Breast epithelium (tissue), 4 donors: ENCODE data around the gene PUS3. TPM values are rescaled to one million over a fixed set of nuclear protein-coding genes. Genes with fewer than 3 reads are reported as not detected.

Experiments
- DNase-seq, 2 donors: peaks; one replicate each; pipeline ENCODE4 v3.0.0-alpha.2; 2019; ENCODE audit warnings: low spot score in 2 of 2
- H3K27ac ChIP-seq, 2 donors: fragments of 200-600 bp; sonication (generic) in 1 of 2; one replicate each; pipeline ENCODE4 v1.5.1; 2016 to 2019; ENCODE audit warnings: mild to moderate bottlenecking in 1 of 2
- H3K27me3 ChIP-seq, 2 donors: fragments of 200-600 bp; sonication (generic) in 1 of 2; one replicate each; pipeline versions ENCODE4 v1.5.1 to v1.6.0; 2017 to 2019; ENCODE audit warnings: control low read depth in 1 of 2, mild to moderate bottlenecking in 1 of 2
- H3K36me3 ChIP-seq: fragments of 200-600 bp; one replicate; pipeline ENCODE4 v1.5.1; 2019
- H3K4me1 ChIP-seq, 2 donors: fragments of 200-600 bp; sonication (generic); one replicate each; pipeline ENCODE4 v1.5.1; 2016 to 2019; ENCODE audit warnings: control low read depth in 1 of 2
- H3K4me3 ChIP-seq, 3 donors: fragments of 200-600 bp; sonication (generic); 1 replicate in 2 of 3; 2 replicates in 1 of 3; pipeline ENCODE4 v1.5.1; 2016 to 2019; ENCODE audit warnings: mild to moderate bottlenecking in 3 of 3, moderate library complexity in 2 of 3
- H3K9me3 ChIP-seq, 2 donors: fragments of 200-600 bp; sonication (generic) in 1 of 2; one replicate each; pipeline ENCODE4 v1.5.1; 2016 to 2019; ENCODE audit warnings: control low read depth in 1 of 2
- POLR2A ChIP-seq: fragments of 450-650 bp; IDR thresholded peaks from one replicate; pipeline ENCODE4 v1.6.1; 2016; ENCODE audit warnings: antibody characterized with exemption, mild to moderate bottlenecking, moderate library complexity
- POLR2AphosphoS5 ChIP-seq, 3 donors: sonication (generic); formaldehyde crosslinking; IDR thresholded peaks; one replicate each; pipeline ENCODE4 v1.6.1; 2017; ENCODE audit warnings: antibody characterized with exemption in 3 of 3
- intact Hi-C: fragments of 100-400 bp; cut with DNase I; formaldehyde crosslinking; loops from one replicate; pipeline ENCODE4 v1.15.1; 2023; ENCODE audit warnings: low total_unique reads
- total RNA-seq, 3 donors: library from RNA; depleted of rRNA; stranded (reverse); fragments of >200 nt; gene quantifications; one replicate each; pipeline ENCODE4 v1.1.0, GENCODE V29; 2016
- TF ChIP-seq, protein P1 (sequence below), 3 donors: fragments of 450-650 bp; IDR thresholded peaks; one replicate each; pipeline ENCODE4 v1.5.1; 2016 to 2017; ENCODE audit warnings: antibody characterized with exemption in 3 of 3, mild to moderate bottlenecking in 3 of 3, moderate library complexity in 3 of 3

PUS3 gene
- total RNA-seq, 3 donors from 2014 or later: 5.6 to 10.2 (median 8.6) TPM

DNA sequence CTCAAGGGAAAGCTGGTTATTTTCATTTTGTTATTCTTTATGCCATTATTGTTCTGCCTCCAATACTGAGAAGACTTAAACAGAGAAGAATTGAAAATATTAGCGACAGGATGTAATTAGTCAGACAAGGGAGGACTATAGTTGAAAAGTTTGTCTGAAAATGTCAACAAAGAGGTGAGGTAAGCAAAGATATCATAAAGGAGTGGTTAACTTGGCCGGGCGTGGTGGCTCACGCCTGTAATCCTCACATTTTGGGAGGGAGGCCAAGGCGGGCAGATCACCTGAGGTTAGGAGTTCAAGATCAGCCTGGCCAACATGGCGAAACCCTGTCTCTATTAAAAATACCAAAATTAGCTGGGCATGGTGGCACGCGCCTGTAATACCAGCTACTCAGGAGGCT is 19.6 kb downstream of the PUS3 start:
- intact Hi-C loops: no loop called here
- Histone ChIP-seq H3K27ac (no peak overlapping the region), H3K4me3 (no peak overlapping the region), H3K36me3 (no peaks in the 10 kb centered on the region), H3K27me3 (no peaks in the 10 kb centered on the region), H3K9me3 (no peaks in the 10 kb centered on the region), H3K4me1 (no peaks in the 10 kb centered on the region)
- DNase-seq: no peak
- TF ChIP-seq, protein P1, sequence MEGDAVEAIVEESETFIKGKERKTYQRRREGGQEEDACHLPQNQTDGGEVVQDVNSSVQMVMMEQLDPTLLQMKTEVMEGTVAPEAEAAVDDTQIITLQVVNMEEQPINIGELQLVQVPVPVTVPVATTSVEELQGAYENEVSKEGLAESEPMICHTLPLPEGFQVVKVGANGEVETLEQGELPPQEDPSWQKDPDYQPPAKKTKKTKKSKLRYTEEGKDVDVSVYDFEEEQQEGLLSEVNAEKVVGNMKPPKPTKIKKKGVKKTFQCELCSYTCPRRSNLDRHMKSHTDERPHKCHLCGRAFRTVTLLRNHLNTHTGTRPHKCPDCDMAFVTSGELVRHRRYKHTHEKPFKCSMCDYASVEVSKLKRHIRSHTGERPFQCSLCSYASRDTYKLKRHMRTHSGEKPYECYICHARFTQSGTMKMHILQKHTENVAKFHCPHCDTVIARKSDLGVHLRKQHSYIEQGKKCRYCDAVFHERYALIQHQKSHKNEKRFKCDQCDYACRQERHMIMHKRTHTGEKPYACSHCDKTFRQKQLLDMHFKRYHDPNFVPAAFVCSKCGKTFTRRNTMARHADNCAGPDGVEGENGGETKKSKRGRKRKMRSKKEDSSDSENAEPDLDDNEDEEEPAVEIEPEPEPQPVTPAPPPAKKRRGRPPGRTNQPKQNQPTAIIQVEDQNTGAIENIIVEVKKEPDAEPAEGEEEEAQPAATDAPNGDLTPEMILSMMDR (IDR thresholded peaks at IDR 0.05): no peak
- no peak for TF ChIP-seq POLR2A
- TF ChIP-seq POLR2AphosphoS5 (IDR thresholded peaks at IDR 0.05): no peak

DNA sequence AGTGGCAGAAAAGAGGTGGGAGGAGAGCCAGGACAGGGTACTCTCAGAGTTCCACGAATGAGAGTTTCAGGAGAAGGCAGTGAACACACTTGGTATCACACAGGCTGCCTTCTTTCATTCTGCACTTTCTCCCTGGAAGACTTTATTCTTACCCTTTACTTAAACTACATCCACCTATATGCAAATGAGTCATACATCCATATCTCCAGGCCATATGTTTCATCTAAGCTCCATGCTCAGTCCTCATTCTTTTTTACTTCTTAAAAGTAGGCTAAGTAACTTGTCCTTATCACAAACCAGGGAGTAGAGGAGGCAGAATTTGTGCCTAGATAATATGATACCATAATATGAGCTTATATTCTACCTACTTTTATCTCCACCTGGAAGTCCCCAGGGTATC is 21.7 kb downstream of the PUS3 start:
- Histone ChIP-seq H3K36me3 (no peaks in the 10 kb centered on the region), H3K4me1 (no peaks in the 10 kb centered on the region), H3K4me3 (no peak overlapping the region), H3K9me3 (no peaks in the 10 kb centered on the region), H3K27ac (no peak overlapping the region), H3K27me3 (no peaks in the 10 kb centered on the region)
- DNase-seq: no peak
- intact Hi-C loops: no loop called here
- TF ChIP-seq POLR2AphosphoS5 (IDR thresholded peaks at IDR 0.05): no peak
- no peak for TF ChIP-seq POLR2A
- TF ChIP-seq, protein P1 (IDR thresholded peaks at IDR 0.05): no peak

DNA sequence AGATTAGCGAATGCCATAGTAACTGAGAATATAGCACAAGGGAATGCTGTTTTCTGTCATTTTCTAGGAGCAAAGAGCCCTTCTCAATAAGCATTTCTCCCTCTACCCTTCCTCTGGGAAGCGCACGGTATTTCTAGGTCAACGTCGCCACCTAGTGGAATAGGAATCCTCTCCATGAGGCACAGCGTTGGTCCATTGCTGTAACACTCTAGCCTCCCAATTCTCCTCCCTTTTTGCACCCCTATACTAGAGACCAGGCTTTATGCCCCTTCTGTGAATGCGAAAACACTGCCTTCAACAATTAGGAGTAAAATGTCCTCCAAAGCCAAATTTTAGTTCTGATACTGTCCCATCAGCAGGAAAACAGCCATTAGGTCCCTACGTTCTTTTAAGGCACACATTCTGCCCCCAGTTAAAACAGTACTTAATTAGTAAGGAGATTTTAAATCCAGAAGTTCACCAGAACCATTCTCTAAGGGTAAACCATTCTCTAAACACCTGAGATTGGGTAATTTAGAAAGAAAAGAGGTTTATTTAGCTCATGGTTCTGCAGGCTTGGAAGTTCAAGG is 28.4 kb downstream of the PUS3 start:
- H3K36me3 ChIP-seq: no peaks in the 10 kb centered on the region
- no peak for DNase-seq
- no peaks in the 10 kb centered on the region for H3K27me3 ChIP-seq
- H3K9me3 ChIP-seq: no peaks in the 10 kb centered on the region
- intact Hi-C loops: no loop called here
- no peaks in the 10 kb centered on the region for H3K4me1 ChIP-seq
- no peak for TF ChIP-seq POLR2AphosphoS5 (IDR thresholded peaks at IDR 0.05)
- TF ChIP-seq POLR2A: no peak
- TF ChIP-seq, protein P1 (IDR thresholded peaks at IDR 0.05): peak; percentile 19 to 69 (median 62)
- H3K4me3 ChIP-seq: peak overlapping the region in 1 of 3 donors; percentile 14
- H3K27ac ChIP-seq: no peak overlapping the region

DNA sequence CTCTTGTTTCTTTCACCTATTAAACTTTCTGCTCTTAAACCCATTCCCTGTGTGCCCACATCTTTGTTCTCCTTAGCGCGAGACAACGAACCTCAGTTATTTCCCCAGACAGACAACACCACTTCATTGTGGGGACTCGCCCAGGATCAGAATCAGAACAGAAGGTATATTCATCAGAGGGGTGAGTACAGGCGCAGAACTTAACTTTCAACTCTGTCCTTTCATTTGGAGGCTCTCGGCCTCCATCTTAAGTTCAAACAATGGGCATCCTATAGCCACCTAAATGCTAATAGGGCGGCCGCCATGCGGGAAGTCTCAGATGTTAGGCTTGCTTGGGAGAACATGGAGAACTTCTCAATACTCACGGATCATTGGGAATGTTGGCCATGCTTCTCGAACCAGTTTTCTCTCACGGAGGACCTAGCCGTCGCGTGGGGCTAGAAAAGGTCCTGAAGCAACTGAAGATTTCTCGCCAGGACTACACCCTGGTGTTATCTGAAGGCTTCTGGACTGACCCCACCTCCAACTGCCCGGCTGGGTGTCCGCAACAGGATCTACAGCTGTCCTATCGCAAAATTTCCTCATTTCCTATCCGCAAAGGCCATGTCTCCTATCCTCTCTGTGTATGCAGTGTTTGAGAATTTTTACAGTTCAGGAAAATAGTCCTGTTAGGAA is 29.0 kb downstream of the PUS3 start:
- Histone ChIP-seq H3K36me3 (no peaks in the 10 kb centered on the region), H3K27me3 (no peaks in the 10 kb centered on the region), H3K4me1 (no peaks in the 10 kb centered on the region), H3K27ac (no peak overlapping the region), H3K9me3 (no peaks in the 10 kb centered on the region), H3K4me3 (peak overlapping the region in 1 of 3 donors; percentile 14)
- no peak for TF ChIP-seq POLR2AphosphoS5 (IDR thresholded peaks at IDR 0.05)
- TF ChIP-seq, protein P1 (IDR thresholded peaks at IDR 0.05): no peak
- TF ChIP-seq POLR2A: no peak
- intact Hi-C loops: no loop called here
- DNase-seq: no peak

DNA sequence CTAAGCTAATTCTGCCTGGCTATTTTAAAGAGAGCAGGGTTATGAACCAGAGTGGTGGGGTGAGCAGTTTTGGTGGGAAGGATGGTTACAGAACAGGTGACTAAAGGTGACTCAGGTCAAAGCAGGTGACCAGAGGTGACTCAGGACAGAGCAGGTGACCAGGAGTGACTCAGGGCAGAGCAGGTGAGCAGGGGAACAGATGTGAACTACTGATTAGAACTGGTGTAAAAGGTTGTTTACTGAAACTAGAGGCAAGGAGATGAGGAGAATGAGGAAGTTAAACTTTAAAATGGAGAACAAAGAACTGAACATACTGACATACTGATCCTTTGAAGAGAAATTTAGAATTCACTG is 30.9 kb downstream of the PUS3 start:
- Histone ChIP-seq H3K36me3 (no peaks in the 10 kb centered on the region), H3K4me3 (no peak overlapping the region), H3K27me3 (no peaks in the 10 kb centered on the region), H3K27ac (no peak overlapping the region), H3K4me1 (no peaks in the 10 kb centered on the region), H3K9me3 (no peaks in the 10 kb centered on the region)
- TF ChIP-seq, protein P1 (IDR thresholded peaks at IDR 0.05): no peak
- DNase-seq: no peak
- intact Hi-C loops: no loop called here
